Measurements from ENCODE around the gene ARID4B.

Gene ARID4B

GRCh38 chr1:235240960-235241359 lies 87.0 kb downstream of the ARID4B start:
- TF ChIP-seq EZH2 (IDR thresholded peaks at IDR 0.05; ENCODE audit: borderline replicate concordance, low read length), result no peak
- TF ChIP-seq CTCF (IDR thresholded peaks at IDR 0.05; ENCODE audit: low read length), result no peak
- H3F3A ChIP-seq (ENCODE audit: insufficient read depth, low read length), result no peaks in the 10 kb centered on the region
- H3K79me2 ChIP-seq (ENCODE audit: insufficient read depth, low read length), result peaks cover 3% of the 10 kb centered on the region; the same call in 1 of the 2 replicates
- H3K27me3 ChIP-seq (ENCODE audit: insufficient read depth, low read length), result no peaks in the 10 kb centered on the region
- H2AFZ ChIP-seq (ENCODE audit: low read length), result no peak overlapping the region
- no peak overlapping the region for H3K4me2 ChIP-seq (ENCODE audit: low read length)
- H3K9ac ChIP-seq (ENCODE audit: low read length), result no peak overlapping the region
- H3K4me1 ChIP-seq (ENCODE audit: insufficient read depth, low read length, severe bottlenecking), result no peaks in the 10 kb centered on the region
- no peak overlapping the region for H3K27ac ChIP-seq (ENCODE audit: low read depth, low read length, poor library complexity, severe bottlenecking)
- peaks cover 64% of the 10 kb centered on the region for H3K36me3 ChIP-seq (ENCODE audit: insufficient read depth, low read length)
- no peaks in the 10 kb centered on the region for H3K9me3 ChIP-seq (ENCODE audit: low read length)
- H3K9me2 ChIP-seq (ENCODE audit: low read depth, low read length), result no peaks in the 10 kb centered on the region
- no peak overlapping the region for H3K4me3 ChIP-seq (ENCODE audit: low read depth, low read length, poor library complexity, severe bottlenecking)
- H4K20me1 ChIP-seq (ENCODE audit: insufficient read depth, low read length), result no peaks in the 10 kb centered on the region

GRCh38 chr1:235239851-235240250 lies 88.1 kb downstream of the ARID4B start:
- H3K9ac ChIP-seq (ENCODE audit: low read length), result no peak overlapping the region
- peaks cover 3% of the 10 kb centered on the region; the same call in 1 of the 2 replicates for H3K79me2 ChIP-seq (ENCODE audit: insufficient read depth, low read length)
- H3K4me3 ChIP-seq (ENCODE audit: low read depth, low read length, poor library complexity, severe bottlenecking), result no peak overlapping the region
- H3K36me3 ChIP-seq (ENCODE audit: insufficient read depth, low read length), result peaks cover 66% of the 10 kb centered on the region
- H3K27me3 ChIP-seq (ENCODE audit: insufficient read depth, low read length), result no peaks in the 10 kb centered on the region
- H3F3A ChIP-seq (ENCODE audit: insufficient read depth, low read length), result no peaks in the 10 kb centered on the region
- no peak overlapping the region for H2AFZ ChIP-seq (ENCODE audit: low read length)
- H3K9me3 ChIP-seq (ENCODE audit: low read length), result no peaks in the 10 kb centered on the region
- no peaks in the 10 kb centered on the region for H4K20me1 ChIP-seq (ENCODE audit: insufficient read depth, low read length)
- no peak for TF ChIP-seq EZH2 (IDR thresholded peaks at IDR 0.05; ENCODE audit: borderline replicate concordance, low read length)
- no peak for TF ChIP-seq CTCF (IDR thresholded peaks at IDR 0.05; ENCODE audit: low read length)
- no peak overlapping the region for H3K27ac ChIP-seq (ENCODE audit: low read depth, low read length, poor library complexity, severe bottlenecking)
- H3K9me2 ChIP-seq (ENCODE audit: low read depth, low read length), result no peaks in the 10 kb centered on the region
- no peaks in the 10 kb centered on the region for H3K4me1 ChIP-seq (ENCODE audit: insufficient read depth, low read length, severe bottlenecking)
- H3K4me2 ChIP-seq (ENCODE audit: low read length), result no peak overlapping the region

- peaks cover 64% of the 10 kb centered on the region for H3K36me3 ChIP-seq (ENCODE audit: insufficient read depth, low read length)
Observed at GRCh38 chr1:235238558-235238957, 89.4 kb downstream of the ARID4B start.

More at GRCh38 chr1:235238558-235238957, 89.4 kb downstream of the ARID4B start:
- Histone ChIP-seq H3K4me3 (ENCODE audit: low read depth, low read length, poor library complexity, severe bottlenecking) (no peak overlapping the region), H3F3A (ENCODE audit: insufficient read depth, low read length) (no peaks in the 10 kb centered on the region), H2AFZ (ENCODE audit: low read length) (no peak overlapping the region), H3K79me2 (ENCODE audit: insufficient read depth, low read length) (0 out of 2 replicates have a peak, but pooled peaks cover 3% of the 10 kb centered on the region), H3K9me2 (ENCODE audit: low read depth, low read length) (no peaks in the 10 kb centered on the region), H3K4me2 (ENCODE audit: low read length) (no peak overlapping the region), H3K4me1 (ENCODE audit: insufficient read depth, low read length, severe bottlenecking) (no peaks in the 10 kb centered on the region), H3K27me3 (ENCODE audit: insufficient read depth, low read length) (no peaks in the 10 kb centered on the region), H3K9me3 (ENCODE audit: low read length) (no peaks in the 10 kb centered on the region), H4K20me1 (ENCODE audit: insufficient read depth, low read length) (no peaks in the 10 kb centered on the region), H3K9ac (ENCODE audit: low read length) (no peak overlapping the region), H3K27ac (ENCODE audit: low read depth, low read length, poor library complexity, severe bottlenecking) (no peak overlapping the region)
- TF ChIP-seq CTCF (IDR thresholded peaks at IDR 0.05; ENCODE audit: low read length), result no peak
- TF ChIP-seq EZH2 (IDR thresholded peaks at IDR 0.05; ENCODE audit: borderline replicate concordance, low read length), result no peak
